AG04450 (cell line): ENCODE results near the gene CALD1. TPM values are rescaled to one million over a fixed set of nuclear protein-coding genes. Genes with fewer than 3 reads are reported as not detected.

Experiments
- CTCF ChIA-PET: fragments of 300-600, 350-600 bp; formaldehyde crosslinking; extraction: SDS; loops from one replicate; lab custom pipeline; 2022; ENCODE audit warnings: antibody characterized with exemption, inconsistent platforms; lab: Charles Lee
- POLR2A ChIA-PET: fragments of 350-600 bp; formaldehyde crosslinking; extraction: SDS; loops from one replicate; lab custom pipeline; 2021; ENCODE audit warnings: antibody characterized with exemption, inconsistent platforms; lab: Yijun Ruan, JAX
- DNase-seq: peaks from one replicate; pipeline ENCODE4 v3.0.0-alpha.2; 2011; ENCODE audit warnings: low read depth, low spot score
- H3K27ac ChIP-seq: one replicate; pipeline ENCODE4 v1.5.1; 2012; ENCODE audit warnings: low read depth, low read length, control low read depth
- H3K27me3 ChIP-seq: one replicate; pipeline ENCODE4 v1.6.0; 2012; ENCODE audit warnings: low read length; ENCODE audit not compliant: control insufficient read depth, insufficient read depth
- H3K4me3 ChIP-seq: 2 replicates; pipeline ENCODE4 v1.5.1; 2011; ENCODE audit warnings: mild to moderate bottlenecking, low read depth, low read length, control low read depth
- H3K9me3 ChIP-seq: 2 replicates; pipeline ENCODE4 v1.5.1; 2012; ENCODE audit warnings: low read length; ENCODE audit not compliant: control insufficient read depth, insufficient read depth
- polyA plus RNA-seq: library from polyadenylated mRNA; depleted of rRNA; stranded (reverse); fragments of >200 nt; gene quantifications from 2 replicates; pipeline ENCODE4 v1.2.3, GENCODE V29; 2011
- TF ChIP-seq, protein P1 (sequence below): IDR thresholded peaks from 2 replicates; pipeline ENCODE4 v1.5.1; 2011; ENCODE audit warnings: low read depth, low read length, control low read depth, inconsistent platforms

Gene CALD1
- polyA plus RNA-seq, 1 experiment, result 804 TPM

- Histone ChIP-seq H3K27ac (no peak overlapping the region), H3K4me3 (no peak overlapping the region), H3K9me3 (no peaks in the 10 kb centered on the region), H3K27me3 (no peaks in the 10 kb centered on the region)
- DNase-seq, result no peak
- CTCF ChIA-PET, result interaction anchor here (1.0 to 1.4 kb wide), 3 partner anchors 10 to 166 kb away, joined by 3 to 4 read pairs (median 4); no protein-coding TSS in a partner anchor
- TF ChIP-seq, protein P1, sequence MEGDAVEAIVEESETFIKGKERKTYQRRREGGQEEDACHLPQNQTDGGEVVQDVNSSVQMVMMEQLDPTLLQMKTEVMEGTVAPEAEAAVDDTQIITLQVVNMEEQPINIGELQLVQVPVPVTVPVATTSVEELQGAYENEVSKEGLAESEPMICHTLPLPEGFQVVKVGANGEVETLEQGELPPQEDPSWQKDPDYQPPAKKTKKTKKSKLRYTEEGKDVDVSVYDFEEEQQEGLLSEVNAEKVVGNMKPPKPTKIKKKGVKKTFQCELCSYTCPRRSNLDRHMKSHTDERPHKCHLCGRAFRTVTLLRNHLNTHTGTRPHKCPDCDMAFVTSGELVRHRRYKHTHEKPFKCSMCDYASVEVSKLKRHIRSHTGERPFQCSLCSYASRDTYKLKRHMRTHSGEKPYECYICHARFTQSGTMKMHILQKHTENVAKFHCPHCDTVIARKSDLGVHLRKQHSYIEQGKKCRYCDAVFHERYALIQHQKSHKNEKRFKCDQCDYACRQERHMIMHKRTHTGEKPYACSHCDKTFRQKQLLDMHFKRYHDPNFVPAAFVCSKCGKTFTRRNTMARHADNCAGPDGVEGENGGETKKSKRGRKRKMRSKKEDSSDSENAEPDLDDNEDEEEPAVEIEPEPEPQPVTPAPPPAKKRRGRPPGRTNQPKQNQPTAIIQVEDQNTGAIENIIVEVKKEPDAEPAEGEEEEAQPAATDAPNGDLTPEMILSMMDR, result no peak
- POLR2A ChIA-PET, result no interaction called here
Measured at GRCh38 chr7:134856691-134857090, 77.3 kb downstream of the CALD1 start.

- H3K4me3 ChIP-seq, result no peak overlapping the region
- TF ChIP-seq, protein P1, result no peak
- ChIA-PET CTCF (interaction anchor here (1.0 kb wide), 1 partner anchor 168 kb away, joined by 5 read pairs; no protein-coding TSS in a partner anchor), POLR2A (no interaction called here)
- no peaks in the 10 kb centered on the region for H3K9me3 ChIP-seq
- no peak for DNase-seq
- H3K27ac ChIP-seq, result no peak overlapping the region
- no peaks in the 10 kb centered on the region for H3K27me3 ChIP-seq
Measured at GRCh38 chr7:134857958-134858357, 78.5 kb downstream of the CALD1 start.

GRCh38 chr7:134859783-134860182 is 80.3 kb downstream of the CALD1 start:
- Histone ChIP-seq H3K27ac (no peak overlapping the region), H3K4me3 (no peak overlapping the region), H3K27me3 (no peaks in the 10 kb centered on the region), H3K9me3 (no peaks in the 10 kb centered on the region)
- CTCF ChIA-PET, result no interaction called here
- TF ChIP-seq, protein P1, result no peak
- POLR2A ChIA-PET, result no interaction called here
- no peak for DNase-seq

- TF ChIP-seq, protein P1, result no peak
- H3K4me3 ChIP-seq, result peak overlapping the region; percentile 31
Measured at GRCh38 chr7:134865001-134865845, 85.8 kb downstream of the CALD1 start.

DNA sequence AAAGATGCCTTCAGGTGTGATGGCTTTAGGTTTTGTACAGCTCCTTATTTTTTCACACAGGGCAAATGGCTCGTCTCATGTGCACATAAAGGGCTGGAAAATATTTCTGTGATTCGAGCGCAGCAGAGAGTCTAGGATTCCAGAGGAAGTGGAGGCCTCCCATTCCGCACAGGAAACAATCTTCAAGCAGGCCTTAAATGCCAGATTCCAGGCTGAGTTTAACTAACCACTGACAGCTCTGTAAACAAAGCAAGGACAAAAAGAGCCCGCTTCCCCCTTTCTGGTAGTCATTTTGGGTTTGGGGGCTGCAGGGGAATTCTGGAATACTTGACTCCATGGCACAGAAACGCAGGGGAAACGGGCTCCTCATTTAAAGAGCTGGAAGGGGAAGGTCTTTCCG is 87.2 kb downstream of the CALD1 start:
- CTCF ChIA-PET, result interaction anchor here (0.8 to 1.4 kb wide), 4 partner anchors 10 to 176 kb away, joined by 3 to 5 read pairs (median 4); no protein-coding TSS in a partner anchor
- H3K9me3 ChIP-seq, result no peaks in the 10 kb centered on the region
- DNase-seq, result no peak
- TF ChIP-seq, protein P1, result no peak
- no peaks in the 10 kb centered on the region for H3K27me3 ChIP-seq
- no peak overlapping the region; the same call in 1 of the 2 replicates for H3K4me3 ChIP-seq
- H3K27ac ChIP-seq, result peak overlapping the region; percentile 42
- POLR2A ChIA-PET, result no interaction called here

More at GRCh38 chr7:134865001-134865845, 85.8 kb downstream of the CALD1 start:
- H3K27ac ChIP-seq, result peak overlapping the region; percentile 72
- no peak for DNase-seq
- no peaks in the 10 kb centered on the region for H3K9me3 ChIP-seq
- POLR2A ChIA-PET, result interaction anchor here (0.7 kb wide), 1 partner anchor 20 kb away, joined by 3 read pairs; no protein-coding TSS in a partner anchor
- no peaks in the 10 kb centered on the region for H3K27me3 ChIP-seq
- CTCF ChIA-PET, result interaction anchor here (0.6 to 1.6 kb wide), 3 partner anchors 14 to 317 kb away, joined by 3 to 6 read pairs (median 4); no protein-coding TSS in a partner anchor
